Measurements from ENCODE around the gene EHBP1. TPM values are rescaled to one million over a fixed set of nuclear protein-coding genes. Genes with fewer than 3 reads are reported as not detected.
A peak's percentile ranks its signal among the peaks of the same experiment; 100 is the strongest.

EHBP1 gene
- total and polyA plus RNA-seq, 2 donors (not counting 1 experiment from before 2014, with no cell fraction given): 129 to 191 TPM

- no peak overlapping the region for H3K27ac ChIP-seq (ENCODE audit: insufficient read depth, low read length)
- H4K20me1 ChIP-seq (ENCODE audit: control insufficient read depth, extremely low read depth, insufficient read depth, low read length): no peaks in the 10 kb centered on the region
- H3K27me3 ChIP-seq (ENCODE audit: control insufficient read depth, insufficient read depth, low read length): peaks cover 37% of the 10 kb centered on the region
- DNase-seq (ENCODE audit: low read depth in 2 of 2): no peak
- no peak overlapping the region for H3K4me2 ChIP-seq (ENCODE audit: extremely low read depth, insufficient read depth, low read length)
- no peaks in the 10 kb centered on the region for H3K4me1 ChIP-seq (ENCODE audit: control insufficient read depth, extremely low read depth, insufficient read depth, low read length)
- peaks cover 3% of the 10 kb centered on the region for H3K36me3 ChIP-seq (ENCODE audit: control insufficient read depth, insufficient read depth, low read length)
- no peaks in the 10 kb centered on the region for H3K9me3 ChIP-seq (ENCODE audit: control insufficient read depth, insufficient read depth, low read depth, low read length)
- no peak overlapping the region for H2AFZ ChIP-seq (ENCODE audit: low read length)
- H3K4me3 ChIP-seq (replicated peaks in 1 of 4; ENCODE audit: control extremely low read depth in 1 of 4, insufficient read depth in 1 of 4, low read depth in 3 of 4, low read length in 4 of 4): no peak overlapping the region
- H3K9ac ChIP-seq (ENCODE audit: insufficient read depth, low read length): no peak overlapping the region
- H3K79me2 ChIP-seq (ENCODE audit: control insufficient read depth, insufficient read depth, low read length): no peaks in the 10 kb centered on the region
- no peak for TF ChIP-seq CTCF (conservative IDR thresholded peaks at IDR 0.05 in 1 of 2, IDR thresholded peaks at IDR 0.05 in 1 of 2; ENCODE audit: low read depth in 1 of 2, low read length in 2 of 2)
- peak; percentile 24 for TF ChIP-seq EZH2 (IDR thresholded peaks at IDR 0.05; ENCODE audit: low read length, missing control alignments)
Measured at GRCh38 chr2:63047321-63048279, 342.1 kb downstream of the EHBP1 start.

- no peak for TF ChIP-seq CTCF (conservative IDR thresholded peaks at IDR 0.05 in 1 of 2, IDR thresholded peaks at IDR 0.05 in 1 of 2; ENCODE audit: low read depth in 1 of 2, low read length in 2 of 2)
- TF ChIP-seq EZH2 (IDR thresholded peaks at IDR 0.05; ENCODE audit: low read length, missing control alignments): peak; percentile 88
- Histone ChIP-seq H3K36me3 (ENCODE audit: control insufficient read depth, insufficient read depth, low read length) (peaks cover 3% of the 10 kb centered on the region), H3K79me2 (ENCODE audit: control insufficient read depth, insufficient read depth, low read length) (no peaks in the 10 kb centered on the region), H3K9ac (ENCODE audit: insufficient read depth, low read length) (no peak overlapping the region), H3K4me1 (ENCODE audit: control insufficient read depth, extremely low read depth, insufficient read depth, low read length) (no peaks in the 10 kb centered on the region), H3K27me3 (ENCODE audit: control insufficient read depth, insufficient read depth, low read length) (peaks cover 47% of the 10 kb centered on the region), H3K27ac (ENCODE audit: insufficient read depth, low read length) (no peak overlapping the region), H3K9me3 (ENCODE audit: control insufficient read depth, insufficient read depth, low read depth, low read length) (no peaks in the 10 kb centered on the region), H2AFZ (ENCODE audit: low read length) (no peak overlapping the region), H4K20me1 (ENCODE audit: control insufficient read depth, extremely low read depth, insufficient read depth, low read length) (no peaks in the 10 kb centered on the region), H3K4me2 (ENCODE audit: extremely low read depth, insufficient read depth, low read length) (no peak overlapping the region), H3K4me3 (replicated peaks in 1 of 4; ENCODE audit: control extremely low read depth in 1 of 4, insufficient read depth in 1 of 4, low read depth in 3 of 4, low read length in 4 of 4) (no peak overlapping the region)
- DNase-seq (ENCODE audit: low read depth in 2 of 2): no peak
Measured at GRCh38 chr2:63048367-63049171, 343.1 kb downstream of the EHBP1 start.

All from fibroblast of lung (primary cell).